Body of pancreas (tissue), 4 donors: ENCODE measurements around the gene PLK1. TPM values are rescaled to one million over a fixed set of nuclear protein-coding genes. Genes with fewer than 3 reads are reported as not detected.

Experiments used
- ATAC-seq: fragments of 150-250 bp; one replicate; pipeline ENCODE4 v1.9.1; 2016
- DNase-seq, 4 donors: peaks; one replicate each; pipeline ENCODE4 v3.0.0-alpha.2; 2019
- H3K27ac ChIP-seq, 4 donors: fragments of 200-600 bp; sonication (generic); 1 replicate in 3 of 4; 2 replicates in 1 of 4; pipeline versions ENCODE4 v1.5.1 to v1.6.1; 2016 to 2019; ENCODE audit warnings: mild to moderate bottlenecking in 1 of 4, mixed read lengths in 1 of 4, moderate library complexity in 1 of 4
- H3K27me3 ChIP-seq, 2 donors: fragments of 200-600 bp; sonication (generic); one replicate each; pipeline ENCODE4 v1.6.0; 2016; ENCODE audit warnings: mild to moderate bottlenecking in 1 of 2
- H3K36me3 ChIP-seq, 2 donors: fragments of 200-600 bp; sonication (generic); replicated peaks in 1 of 2; 2 replicates each; pipeline ENCODE4 v1.5.1; 2016; ENCODE audit warnings: low read depth in 2 of 2; ENCODE audit not compliant: insufficient read depth in 1 of 2
- H3K4me1 ChIP-seq: fragments of 200-600 bp; sonication (generic); one replicate; pipeline ENCODE4 v1.6.0; 2016
- H3K4me3 ChIP-seq, 2 donors: fragments of 200-600 bp; sonication (generic); 1 replicate in 1 of 2; 2 replicates in 1 of 2; pipeline ENCODE4 v1.5.1; 2016 to 2019
- H3K9me3 ChIP-seq, 3 donors: fragments of 200-600 bp; sonication (generic); 1 replicate in 2 of 3; 2 replicates in 1 of 3; pipeline ENCODE4 v1.5.1; 2016
- CTCF ChIP-seq, 7 experiments: fragments of 450-650 bp in 4 of 7; fragments of 200-600 bp in 3 of 7; sonication (generic) in 3 of 7; IDR thresholded peaks; one replicate each; pipeline ENCODE4 v1.5.1; 2016 to 2019; ENCODE audit warnings: antibody characterized with exemption in 7 of 7
- POLR2A ChIP-seq, 3 donors: fragments of 450-650 bp; IDR thresholded peaks; one replicate each; pipeline ENCODE4 v1.6.1; 2016; ENCODE audit warnings: antibody characterized with exemption in 3 of 3, mild to moderate bottlenecking in 2 of 3
- WGBS, 2 donors: methylation state at CpG; one replicate each; pipeline ENCODE4 v1.1.5; 2017; 5-methylcytosine and 5-hydroxymethylcytosine counted together
- intact Hi-C: fragments of 100-400 bp; cut with DNase I; formaldehyde crosslinking; loops from one replicate; pipeline ENCODE4 v1.15.1; 2023
- total RNA-seq, 2 donors: library from RNA; depleted of rRNA; stranded (reverse); fragments of >200 nt; gene quantifications; one replicate each; pipeline ENCODE4 v1.1.0, GENCODE V29; 2016

PLK1 gene
- total RNA-seq, 2 donors from 2014 or later: 0.52 to 2.3 TPM

DNA sequence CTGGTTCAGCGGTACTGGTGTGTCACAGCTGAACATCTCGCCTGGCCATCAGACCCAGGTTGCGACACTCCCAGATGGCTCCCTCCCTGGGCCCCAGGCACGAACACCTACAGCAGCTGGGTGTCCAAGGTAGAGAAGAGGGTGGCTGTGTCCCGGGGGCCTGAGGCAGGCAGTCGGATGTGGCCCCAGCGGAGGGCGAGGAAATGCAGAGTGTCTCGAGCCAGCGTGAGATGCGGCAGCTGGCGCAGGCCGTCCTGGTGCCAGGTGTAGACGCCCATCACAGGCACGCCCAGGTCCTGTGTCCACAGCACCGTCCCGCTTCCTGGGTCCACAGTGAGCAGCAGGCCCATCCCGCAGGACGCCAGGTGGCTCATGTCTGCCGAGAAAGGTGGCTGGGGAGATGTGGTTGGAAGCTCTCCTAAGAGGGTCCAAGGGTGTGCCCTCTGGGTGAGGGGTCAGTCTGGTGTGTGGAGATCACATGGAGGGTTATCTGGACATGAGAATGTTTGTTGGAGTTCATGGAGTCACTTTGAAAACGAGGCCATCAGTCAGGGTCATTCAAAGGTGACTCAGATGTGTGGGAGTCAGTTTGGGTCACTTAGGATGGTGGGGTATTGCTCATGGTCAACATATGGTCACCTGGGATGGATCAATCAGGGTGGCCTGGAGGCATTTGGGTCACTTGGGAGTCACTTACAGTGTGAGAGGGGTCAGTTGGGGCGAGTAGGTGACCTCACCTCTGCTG lies 26.3 kb downstream of the PLK1 start:
- DNase-seq: no peak
- WGBS, 2 donors: 75 to 76% methylated on average over 11 to 22 of the region's 22 CpGs
- Histone ChIP-seq H3K9me3 (peaks cover 0 to 17% (median 0%) of the 10 kb centered on the region in 3 donors), H3K27ac (no peak overlapping the region), H3K4me1 (no peaks in the 10 kb centered on the region), H3K27me3 (no peaks in the 10 kb centered on the region), H3K36me3 (no peaks in the 10 kb centered on the region), H3K4me3 (no peak overlapping the region)
- no peak for ATAC-seq
- intact Hi-C loops: no loop called here
- TF ChIP-seq CTCF (IDR thresholded peaks at IDR 0.05) (no peak), POLR2A (IDR thresholded peaks at IDR 0.05) (no peak)

DNA sequence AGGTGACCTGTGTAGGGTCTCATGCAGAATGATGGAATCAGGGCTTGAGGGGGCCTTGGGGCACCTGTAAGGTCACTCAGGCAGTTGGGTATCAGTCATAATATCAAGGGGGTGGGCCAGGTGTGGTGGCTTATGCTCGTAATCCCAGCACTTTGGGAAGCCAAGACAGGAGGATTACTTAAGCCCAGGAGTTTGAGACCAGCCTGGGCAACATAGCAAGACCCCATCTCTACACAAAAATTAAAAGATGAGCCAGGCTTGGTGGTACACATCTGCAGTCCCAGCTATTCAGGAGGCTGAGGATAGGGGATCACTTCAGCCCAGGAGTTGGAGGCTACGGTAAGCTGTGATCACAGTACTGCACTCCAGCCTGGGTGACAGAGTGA lies 26.8 kb downstream of the PLK1 start:
- ATAC-seq (no peak), DNase-seq (no peak)
- Histone ChIP-seq H3K27me3 (no peaks in the 10 kb centered on the region), H3K9me3 (peaks cover 0 to 20% (median 0%) of the 10 kb centered on the region in 3 donors), H3K4me1 (no peaks in the 10 kb centered on the region), H3K4me3 (no peak overlapping the region), H3K36me3 (no peaks in the 10 kb centered on the region), H3K27ac (no peak overlapping the region)
- intact Hi-C loops: no loop called here
- TF ChIP-seq CTCF (IDR thresholded peaks at IDR 0.05) (no peak), POLR2A (IDR thresholded peaks at IDR 0.05) (no peak)
- 61 to 66% methylated on average over 2 of the region's 2 CpGs for WGBS, 2 donors

- H3K27me3 ChIP-seq: no peaks in the 10 kb centered on the region
- TF ChIP-seq POLR2A (IDR thresholded peaks at IDR 0.05) (no peak), CTCF (IDR thresholded peaks at IDR 0.05) (no peak)
- H3K27ac ChIP-seq: no peak overlapping the region
- DNase-seq (no peak), ATAC-seq (no peak)
- intact Hi-C loops: no loop called here
- no peak overlapping the region for H3K4me3 ChIP-seq
- H3K36me3 ChIP-seq: no peaks in the 10 kb centered on the region
- WGBS, 2 donors: 76 to 93% methylated on average over 3 to 4 of the region's 4 CpGs
- H3K9me3 ChIP-seq: peaks cover 0 to 20% (median 0%) of the 10 kb centered on the region in 3 donors
- no peaks in the 10 kb centered on the region for H3K4me1 ChIP-seq
These were observed 27.8 kb downstream of the PLK1 start for GRCh38 chr16:23706439-23706838.

- H3K4me3 ChIP-seq: no peak overlapping the region
- H3K27ac ChIP-seq: no peak overlapping the region
- no peaks in the 10 kb centered on the region for H3K4me1 ChIP-seq
- ATAC-seq (no peak), DNase-seq (no peak)
- H3K36me3 ChIP-seq: no peaks in the 10 kb centered on the region
- peaks cover 0 to 12% (median 0%) of the 10 kb centered on the region in 3 donors for H3K9me3 ChIP-seq
- H3K27me3 ChIP-seq: no peaks in the 10 kb centered on the region
- intact Hi-C loops: no loop called here
- TF ChIP-seq POLR2A (IDR thresholded peaks at IDR 0.05): no peak
- TF ChIP-seq CTCF (IDR thresholded peaks at IDR 0.05): no peak
These were observed 30.8 kb downstream of the PLK1 start for GRCh38 chr16:23709536-23709935.

DNA sequence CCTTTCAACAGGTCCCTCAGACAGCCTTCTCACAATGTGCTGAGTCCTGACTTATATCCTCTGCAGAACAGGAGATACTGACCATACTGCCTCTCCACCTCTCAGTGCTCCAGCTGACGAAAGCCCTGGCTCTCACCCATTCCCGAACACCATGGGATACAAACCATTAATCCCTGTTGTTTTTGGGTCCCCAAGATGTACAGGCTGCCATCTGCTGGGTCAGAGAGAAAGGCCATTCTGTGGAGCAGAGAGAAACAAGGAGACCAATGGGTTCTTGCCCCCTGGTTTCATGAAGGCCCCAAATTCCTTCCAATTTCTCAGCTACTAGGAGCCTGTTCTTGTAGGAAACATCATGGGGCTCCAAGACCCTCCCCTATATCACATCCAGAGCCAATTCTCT lies 31.3 kb downstream of the PLK1 start:
- intact Hi-C loops: no loop called here
- DNase-seq (no peak), ATAC-seq (no peak)
- no peak overlapping the region for H3K4me3 ChIP-seq
- no peaks in the 10 kb centered on the region for H3K4me1 ChIP-seq
- TF ChIP-seq CTCF (IDR thresholded peaks at IDR 0.05): no peak
- TF ChIP-seq POLR2A (IDR thresholded peaks at IDR 0.05): no peak
- H3K27me3 ChIP-seq: no peaks in the 10 kb centered on the region
- no peak overlapping the region for H3K27ac ChIP-seq
- WGBS, 2 donors: 51% methylated on average over 2 of the region's 2 CpGs
- H3K9me3 ChIP-seq: peaks cover 0 to 12% (median 0%) of the 10 kb centered on the region in 3 donors
- no peaks in the 10 kb centered on the region for H3K36me3 ChIP-seq
